Activated B cell treated with CpG ODN at 0.5 μM for 24 hours (primary cell): ENCODE data around the gene C3orf52. TPM values are rescaled to one million over a fixed set of nuclear protein-coding genes. Genes with fewer than 3 reads are reported as not detected.

Source experiments
- ATAC-seq: fragments of 200-7000 bp; cut with Tn5 transposase; one replicate; pipeline ENCODE4 v1.10.0; 2021; ENCODE audit warnings: low read depth, mild to moderate bottlenecking, moderate library complexity
- CTCF ChIA-PET: fragments of 350-600 bp; sonication (Branson Sonifier 250); formaldehyde crosslinking; loops from one replicate; lab custom pipeline; 2021; ENCODE audit warnings: antibody characterized with exemption; lab: Charles Lee
- POLR2A ChIA-PET: fragments of 350-600 bp; sonication (Branson Sonifier 250); formaldehyde crosslinking; loops from one replicate; lab custom pipeline; 2021; ENCODE audit warnings: antibody characterized with exemption; lab: Charles Lee
- DNase-seq: peaks from one replicate; pipeline ENCODE4 v3.0.0; 2022
- H3K27ac Mint-ChIP-seq: one replicate; pipeline ENCODE4 v1.8.0; 2020; ENCODE audit warnings: mixed read lengths
- H3K27me3 Mint-ChIP-seq: one replicate; pipeline ENCODE4 v1.8.0; 2021; ENCODE audit warnings: mixed read lengths
- H3K36me3 Mint-ChIP-seq: one replicate; pipeline ENCODE4 v1.8.0; 2021; ENCODE audit warnings: low read depth, mixed read lengths
- H3K4me1 Mint-ChIP-seq: one replicate; pipeline ENCODE4 v1.8.0; 2021; ENCODE audit warnings: mixed read lengths
- H3K4me3 Mint-ChIP-seq: one replicate; pipeline ENCODE4 v1.8.0; 2020; ENCODE audit warnings: mild to moderate bottlenecking, mixed read lengths
- H3K9me3 Mint-ChIP-seq: one replicate; pipeline ENCODE4 v1.8.0; 2020; ENCODE audit warnings: mixed read lengths
- intact Hi-C: fragments of 100-400 bp; cut with micrococcal nuclease; formaldehyde crosslinking; loops from one replicate; pipeline ENCODE4 v1.15.1; 2024
- total RNA-seq: library from RNA; stranded (reverse); gene quantifications from 2 replicates; pipeline ENCODE4 v1.2.3, GENCODE V29; 2022
- TF ChIP-seq, protein P1 (sequence below): fragments of 200-600 bp; IDR thresholded peaks from one replicate; pipeline ENCODE4 v1.8.0; 2022; ENCODE audit warnings: antibody characterized with exemption, mild to moderate bottlenecking

Gene C3orf52
- total RNA-seq, 1 donor from 2014 or later = 1.4 TPM

- CTCF ChIA-PET = interaction anchor here (1.2 kb wide), 1 partner anchor 10 kb away, joined by 4 read pairs; the partner anchor contains the start of gene GCSAM
- H3K27ac Mint-ChIP-seq = peak overlapping the region; percentile 24
- peaks cover 39% of the 10 kb centered on the region for H3K36me3 Mint-ChIP-seq
- TF ChIP-seq, protein P1, sequence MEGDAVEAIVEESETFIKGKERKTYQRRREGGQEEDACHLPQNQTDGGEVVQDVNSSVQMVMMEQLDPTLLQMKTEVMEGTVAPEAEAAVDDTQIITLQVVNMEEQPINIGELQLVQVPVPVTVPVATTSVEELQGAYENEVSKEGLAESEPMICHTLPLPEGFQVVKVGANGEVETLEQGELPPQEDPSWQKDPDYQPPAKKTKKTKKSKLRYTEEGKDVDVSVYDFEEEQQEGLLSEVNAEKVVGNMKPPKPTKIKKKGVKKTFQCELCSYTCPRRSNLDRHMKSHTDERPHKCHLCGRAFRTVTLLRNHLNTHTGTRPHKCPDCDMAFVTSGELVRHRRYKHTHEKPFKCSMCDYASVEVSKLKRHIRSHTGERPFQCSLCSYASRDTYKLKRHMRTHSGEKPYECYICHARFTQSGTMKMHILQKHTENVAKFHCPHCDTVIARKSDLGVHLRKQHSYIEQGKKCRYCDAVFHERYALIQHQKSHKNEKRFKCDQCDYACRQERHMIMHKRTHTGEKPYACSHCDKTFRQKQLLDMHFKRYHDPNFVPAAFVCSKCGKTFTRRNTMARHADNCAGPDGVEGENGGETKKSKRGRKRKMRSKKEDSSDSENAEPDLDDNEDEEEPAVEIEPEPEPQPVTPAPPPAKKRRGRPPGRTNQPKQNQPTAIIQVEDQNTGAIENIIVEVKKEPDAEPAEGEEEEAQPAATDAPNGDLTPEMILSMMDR = no peak
- intact Hi-C loops = no loop called here
- H3K27me3 Mint-ChIP-seq = no peaks in the 10 kb centered on the region
- ATAC-seq = no peak
- POLR2A ChIA-PET = interaction anchor here (0.7 to 1.9 kb wide), 2 partner anchors 11 to 13 kb away, joined by 3 to 7 read pairs; no protein-coding TSS in a partner anchor
- no peak for DNase-seq
- no peaks in the 10 kb centered on the region for H3K9me3 Mint-ChIP-seq
- peaks cover 95% of the 10 kb centered on the region for H3K4me1 Mint-ChIP-seq
- H3K4me3 Mint-ChIP-seq = no peak overlapping the region
Measured at GRCh38 chr3:112122870-112123269, 36.7 kb downstream of the C3orf52 start.

GRCh38 chr3:112123548-112123947, 37.4 kb downstream of the C3orf52 start:
- ChIA-PET POLR2A (interaction anchor here (0.7 to 1.9 kb wide), 2 partner anchors 12 kb away, joined by 3 to 7 read pairs; no protein-coding TSS in a partner anchor), CTCF (interaction anchor here (0.9 to 1.2 kb wide), 2 partner anchors 9 to 13 kb away, joined by 3 to 4 read pairs; partner anchors contain the start of gene GCSAM)
- DNase-seq = no peak
- Mint-ChIP-seq H3K27me3 (no peaks in the 10 kb centered on the region), H3K4me1 (peaks cover 95% of the 10 kb centered on the region), H3K9me3 (no peaks in the 10 kb centered on the region), H3K27ac (peak overlapping the region; percentile 30), H3K4me3 (no peak overlapping the region), H3K36me3 (peaks cover 39% of the 10 kb centered on the region)
- no peak for ATAC-seq
- intact Hi-C loops = no loop called here
- TF ChIP-seq, protein P1 = no peak

- ChIA-PET POLR2A (interaction anchor here (0.9 kb wide), 1 partner anchor 10 kb away, joined by 5 read pairs; no protein-coding TSS in a partner anchor), CTCF (interaction anchor here (0.7 to 1.5 kb wide), 4 partner anchors 12 to 168 kb away, joined by 3 to 7 read pairs (median 3); no protein-coding TSS in a partner anchor)
- Mint-ChIP-seq H3K9me3 (no peaks in the 10 kb centered on the region), H3K27ac (peak overlapping the region; percentile 69), H3K27me3 (no peaks in the 10 kb centered on the region), H3K4me3 (peak overlapping the region; percentile 5), H3K4me1 (peaks cover 95% of the 10 kb centered on the region), H3K36me3 (peaks cover 42% of the 10 kb centered on the region)
- ATAC-seq (no peak), DNase-seq (no peak)
- intact Hi-C loops = no loop called here
- TF ChIP-seq, protein P1 = no peak
Measured at GRCh38 chr3:112124907-112125607, 38.9 kb downstream of the C3orf52 start.

- ATAC-seq (no peak), DNase-seq (no peak)
- no peaks in the 10 kb centered on the region for H3K27me3 Mint-ChIP-seq
- no peaks in the 10 kb centered on the region for H3K9me3 Mint-ChIP-seq
- ChIA-PET POLR2A (interaction anchor here (3.9 kb wide), 1 partner anchor 9 kb away, joined by 27 read pairs; no protein-coding TSS in a partner anchor), CTCF (interaction anchor here (2.5 kb wide), 1 partner anchor 10 kb away, joined by 10 read pairs; no protein-coding TSS in a partner anchor)
- peak overlapping the region; percentile 24 for H3K4me3 Mint-ChIP-seq
- H3K36me3 Mint-ChIP-seq = peaks cover 42% of the 10 kb centered on the region
- H3K27ac Mint-ChIP-seq = peak overlapping the region; percentile 82
- H3K4me1 Mint-ChIP-seq = peaks cover 93% of the 10 kb centered on the region
- intact Hi-C loops = no loop called here
- TF ChIP-seq, protein P1 = no peak
Measured at GRCh38 chr3:112126511-112126911, 40.3 kb downstream of the C3orf52 start.
